ENCODE results near the gene AFAP1L1.
A peak's percentile ranks its signal among the peaks of the same experiment; 100 is the strongest.

The AFAP1L1 gene

DNA sequence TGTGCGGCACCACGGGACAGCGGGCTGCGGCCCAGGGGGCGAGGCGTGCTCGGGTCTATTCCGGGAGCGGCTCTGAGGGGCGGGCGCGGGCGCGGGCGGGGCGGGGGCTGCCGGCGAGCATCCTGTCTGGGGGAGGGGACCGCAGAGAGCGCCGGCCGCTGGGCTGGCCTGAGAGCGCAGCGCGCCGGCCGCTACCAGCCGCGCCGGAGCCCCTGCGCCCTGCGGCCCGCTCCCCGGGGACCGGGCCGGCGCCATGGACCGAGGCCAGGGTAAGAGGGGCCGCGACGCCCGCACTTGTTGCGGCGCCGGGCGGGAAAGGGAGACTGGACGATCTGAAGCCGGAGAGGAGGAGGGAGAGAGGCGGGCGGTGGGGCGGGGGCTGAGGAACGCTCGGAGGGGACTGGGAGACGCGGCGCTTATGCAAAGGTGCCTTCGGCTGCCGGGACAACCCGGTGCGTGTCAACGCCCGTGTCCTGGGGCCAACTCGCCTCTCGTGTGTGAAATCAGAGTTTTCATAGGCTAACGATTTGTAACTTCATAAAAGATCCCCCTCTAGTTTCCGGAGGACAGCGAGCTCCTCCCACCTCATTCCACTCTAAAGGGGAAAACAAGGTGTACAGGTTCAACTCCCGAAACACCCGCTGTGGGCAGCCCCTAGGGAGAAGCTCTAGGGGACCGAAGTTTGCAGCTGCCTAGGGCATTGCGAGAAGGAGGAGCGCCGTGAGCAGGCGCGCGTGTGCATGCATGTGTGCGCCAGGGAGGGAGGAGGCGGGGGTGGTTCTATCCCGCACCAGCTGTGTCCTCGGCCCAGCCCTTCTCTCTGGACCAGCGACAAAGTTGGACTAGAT is at the start of gene AFAP1L1:
Gene AFAP1L1 (plus strand): TSS at position 144 of the 848 bp plus-strand sequence. CDS start 110 bp downstream, at position 254.
- DNase-seq: peak in 23 of 56 donors; percentile 3 to 63 (median 24)

DNA sequence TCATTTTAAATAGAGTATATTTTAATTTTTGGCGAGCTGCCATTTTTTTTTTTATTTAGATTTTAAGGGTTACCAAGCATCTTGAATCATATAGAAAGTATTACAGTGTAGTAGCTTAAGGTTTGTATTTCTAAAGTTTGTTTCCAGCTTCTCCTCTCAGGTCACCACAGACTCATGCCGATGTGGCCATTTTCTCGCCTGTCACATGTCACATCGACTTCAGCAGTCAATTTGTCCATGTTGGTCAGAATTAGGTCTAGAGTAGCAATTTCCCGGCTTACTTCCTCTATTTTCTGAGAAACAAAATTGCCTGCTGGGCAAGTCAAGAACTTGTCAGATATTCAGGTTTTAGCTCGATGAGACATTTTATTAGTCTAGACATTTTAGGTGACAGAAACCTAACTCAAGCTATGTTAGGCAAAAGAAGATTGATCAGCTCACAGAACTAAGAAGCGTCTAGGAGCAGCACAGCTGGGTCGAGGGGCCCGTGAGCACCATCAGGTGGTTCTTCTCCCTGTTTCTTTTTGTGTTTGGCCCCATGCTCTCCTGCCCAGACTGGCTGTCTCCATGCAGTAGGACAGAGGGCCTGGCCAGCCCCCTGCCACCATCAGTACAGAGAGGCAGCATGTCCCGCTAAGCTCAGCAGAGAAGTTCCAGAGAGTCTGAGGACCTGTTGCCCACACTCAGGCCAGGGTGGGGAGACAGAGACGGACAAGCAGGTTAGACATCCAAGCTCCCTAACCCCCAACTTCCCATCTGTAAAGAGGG is 48.4 kb upstream of the AFAP1L1 start:
- DNase-seq: no peak

DNA sequence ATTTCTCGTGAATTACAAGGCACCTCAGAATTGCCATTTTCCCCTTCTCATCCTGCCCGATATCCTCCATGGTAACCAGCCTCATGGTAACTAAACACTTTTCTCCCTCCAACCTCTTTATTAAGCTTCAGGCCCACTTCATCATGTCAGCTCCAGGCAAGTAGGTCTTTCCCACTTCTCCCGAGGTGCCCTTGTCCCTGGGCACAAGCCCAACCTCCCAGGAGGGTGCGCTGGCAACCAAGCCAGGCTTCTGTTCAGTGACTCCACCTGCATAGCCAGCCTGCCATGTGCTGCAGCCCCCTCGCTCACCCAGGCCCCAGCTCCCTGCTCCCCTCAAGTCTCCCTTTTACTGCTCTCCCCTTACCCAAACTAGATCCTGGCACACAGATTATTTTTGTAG is 47.4 kb upstream of the AFAP1L1 start:
- no peak for DNase-seq

DNA sequence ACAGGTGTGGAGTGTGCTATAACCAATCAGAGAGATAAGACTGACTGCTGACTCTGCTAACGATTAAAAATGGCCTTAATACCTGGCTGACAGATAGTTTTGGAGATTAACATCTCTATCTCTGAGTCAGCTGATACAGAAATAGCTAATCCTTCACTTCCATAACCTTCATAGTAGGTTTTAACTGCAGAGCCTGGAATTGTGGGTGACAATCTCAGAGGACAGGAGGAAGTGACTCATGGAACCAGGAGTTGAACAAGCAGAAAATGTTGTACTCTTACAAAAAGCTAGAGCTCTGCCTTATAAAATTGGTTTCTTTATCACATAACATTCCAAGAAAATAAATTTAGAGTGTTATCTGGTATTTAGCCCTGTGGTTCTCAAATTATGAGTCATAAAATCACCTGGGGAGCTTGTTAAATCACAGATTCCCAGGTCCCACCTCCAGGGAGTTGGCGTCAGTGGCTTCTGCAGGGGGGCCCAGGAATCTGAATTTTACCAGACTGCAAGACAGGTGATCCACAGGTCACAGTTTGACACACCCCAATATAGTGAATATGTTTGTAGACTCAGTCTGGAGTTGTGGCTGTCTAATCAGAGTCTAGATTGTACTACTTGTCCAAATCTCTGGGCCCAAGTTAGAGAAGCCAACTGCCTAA is 44.4 kb upstream of the AFAP1L1 start:
- DNase-seq: no peak

DNA sequence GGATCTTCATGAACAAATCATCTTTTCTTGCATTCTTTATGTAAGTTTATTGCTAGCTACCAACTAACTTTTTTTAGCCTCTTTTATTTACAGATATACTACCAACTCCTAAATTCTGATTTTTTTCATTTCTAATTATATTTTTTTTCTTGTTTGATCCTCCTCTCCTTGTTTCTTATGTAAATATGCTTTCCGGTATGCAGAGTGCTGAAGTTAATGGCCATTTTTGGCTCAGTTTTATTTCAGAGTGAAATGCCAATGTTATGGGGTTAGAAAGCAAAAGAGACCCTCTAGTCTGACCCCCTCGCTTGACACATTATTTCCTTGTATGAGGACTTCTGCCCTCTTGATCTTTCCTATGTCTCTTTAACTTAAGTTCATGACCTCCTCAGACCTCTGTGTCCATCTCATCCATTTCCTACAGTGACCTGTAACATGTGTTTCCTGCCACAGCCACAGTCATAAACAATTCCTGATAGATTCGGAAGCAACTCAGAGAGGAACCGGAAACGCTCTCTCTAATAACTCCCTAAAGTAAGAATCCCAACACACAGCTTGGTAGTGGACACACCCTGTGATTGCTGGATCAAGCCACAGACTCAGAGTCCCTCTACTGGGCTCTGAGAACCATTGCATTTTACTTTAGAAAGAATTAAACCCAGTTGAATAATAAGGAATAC is 42.9 kb upstream of the AFAP1L1 start:
- peak in 9 of 56 donors; percentile 7 to 39 (median 17) for DNase-seq

DNA sequence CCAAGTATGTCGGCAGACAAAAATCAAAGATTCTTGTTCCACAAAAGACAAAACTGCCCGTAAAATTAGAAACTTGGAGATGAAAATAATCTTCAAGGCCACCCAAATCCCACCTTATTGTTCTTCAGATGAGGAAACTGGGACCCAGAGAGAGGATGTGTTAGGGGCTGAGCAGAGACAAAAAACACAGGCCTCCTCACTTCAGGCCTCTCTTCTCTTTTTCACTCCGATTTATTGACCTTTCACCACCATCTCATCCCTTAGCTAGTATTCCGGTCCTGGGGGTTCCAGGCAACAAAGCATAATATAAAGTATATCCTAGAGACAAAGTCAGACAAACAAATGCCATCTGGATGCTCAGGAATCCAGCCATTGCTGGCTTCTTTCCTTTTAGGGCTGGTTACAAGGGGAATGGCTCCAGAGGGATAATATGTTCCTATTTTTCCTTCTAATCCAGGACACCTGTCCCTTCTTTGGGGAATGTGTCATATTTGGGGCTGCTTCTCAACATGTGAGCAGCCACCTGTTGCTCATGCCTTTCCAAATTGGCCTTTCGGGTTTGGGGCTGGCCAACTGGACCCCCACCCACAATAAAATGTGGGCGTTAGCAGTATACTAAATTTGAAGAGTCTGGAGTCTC is 42.2 kb upstream of the AFAP1L1 start:
- DNase-seq: no peak

DNA sequence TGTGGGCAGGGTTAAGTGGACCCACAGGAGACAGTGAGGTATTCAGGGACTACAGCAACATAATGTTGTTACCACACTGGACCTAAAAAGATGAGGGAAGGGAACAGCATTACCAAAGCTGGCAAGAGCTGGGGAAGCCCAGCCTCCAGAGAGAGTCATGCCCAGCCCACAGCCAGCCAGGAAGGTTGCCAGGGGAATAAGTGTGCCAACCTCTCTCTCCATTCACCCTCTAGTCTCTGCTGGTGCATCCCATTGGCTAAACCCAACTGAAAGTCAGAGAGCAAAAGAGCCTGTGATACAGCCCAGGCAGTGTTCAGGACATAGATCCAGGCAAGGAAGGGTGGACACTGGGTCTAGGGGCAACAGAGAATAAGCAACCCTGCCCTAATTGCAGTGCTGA is 35.8 kb upstream of the AFAP1L1 start:
- DNase-seq: peak in 11 of 56 donors; percentile 8 to 30 (median 20)

DNA sequence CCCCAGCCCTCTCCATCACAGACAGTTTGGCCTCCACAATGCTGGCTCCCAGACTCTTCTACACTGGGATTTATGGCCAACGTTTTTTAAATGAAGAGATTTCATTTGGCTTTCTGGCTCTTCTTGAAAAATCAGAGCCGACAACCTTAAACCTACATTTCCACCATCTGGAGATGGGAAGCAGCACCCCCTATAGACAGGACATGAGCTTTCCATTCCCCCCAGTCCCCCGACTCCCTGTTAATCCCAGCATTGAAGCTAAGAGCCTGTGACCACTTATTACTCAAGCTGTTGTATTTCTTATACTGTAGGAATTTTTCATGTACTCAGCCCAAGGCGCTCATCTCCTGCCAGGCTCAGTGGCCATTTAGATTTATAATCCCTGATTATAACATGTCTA is 34.0 kb upstream of the AFAP1L1 start:
- DNase-seq: no peak

DNA sequence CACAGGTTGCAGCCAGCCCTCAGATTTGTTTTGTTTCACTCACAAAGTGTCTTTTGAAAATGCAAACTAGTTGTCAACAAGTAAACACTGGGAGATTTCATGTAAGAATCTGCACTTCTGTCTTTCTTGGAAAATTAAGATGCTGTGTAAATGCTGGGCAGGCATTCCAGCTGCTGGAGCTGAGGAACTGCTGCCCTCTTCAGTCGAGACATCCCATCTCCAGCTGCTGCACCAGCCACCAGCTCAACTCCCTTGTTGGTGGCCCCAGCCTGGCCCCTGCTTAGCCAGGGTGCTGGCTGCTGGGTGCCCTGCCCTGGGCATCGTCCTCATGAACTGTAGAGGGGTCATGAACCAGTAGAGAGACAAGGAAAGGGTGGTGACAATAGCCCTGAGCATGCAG is 33.1 kb upstream of the AFAP1L1 start:
- no peak for DNase-seq

DNA sequence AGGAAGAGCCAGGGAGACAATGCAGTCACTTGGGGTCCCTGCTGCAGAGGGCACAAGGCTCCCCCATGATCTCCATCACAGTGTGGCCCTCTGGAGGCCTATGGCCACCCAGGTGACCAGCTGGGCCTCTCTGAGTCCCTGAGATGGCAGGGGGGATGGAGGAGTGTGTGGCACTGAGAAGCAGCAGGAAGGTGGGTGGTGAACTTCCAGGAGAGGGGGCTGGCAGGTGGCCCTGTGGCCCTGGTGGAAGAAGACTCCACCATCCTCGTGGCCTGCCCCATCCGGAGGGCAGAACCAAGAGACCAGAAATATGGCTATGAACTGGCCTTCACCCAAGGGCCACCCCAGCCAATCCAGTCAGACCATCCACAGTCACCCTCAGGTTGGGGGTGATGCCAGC is 31.7 kb upstream of the AFAP1L1 start:
- DNase-seq: no peak

DNA sequence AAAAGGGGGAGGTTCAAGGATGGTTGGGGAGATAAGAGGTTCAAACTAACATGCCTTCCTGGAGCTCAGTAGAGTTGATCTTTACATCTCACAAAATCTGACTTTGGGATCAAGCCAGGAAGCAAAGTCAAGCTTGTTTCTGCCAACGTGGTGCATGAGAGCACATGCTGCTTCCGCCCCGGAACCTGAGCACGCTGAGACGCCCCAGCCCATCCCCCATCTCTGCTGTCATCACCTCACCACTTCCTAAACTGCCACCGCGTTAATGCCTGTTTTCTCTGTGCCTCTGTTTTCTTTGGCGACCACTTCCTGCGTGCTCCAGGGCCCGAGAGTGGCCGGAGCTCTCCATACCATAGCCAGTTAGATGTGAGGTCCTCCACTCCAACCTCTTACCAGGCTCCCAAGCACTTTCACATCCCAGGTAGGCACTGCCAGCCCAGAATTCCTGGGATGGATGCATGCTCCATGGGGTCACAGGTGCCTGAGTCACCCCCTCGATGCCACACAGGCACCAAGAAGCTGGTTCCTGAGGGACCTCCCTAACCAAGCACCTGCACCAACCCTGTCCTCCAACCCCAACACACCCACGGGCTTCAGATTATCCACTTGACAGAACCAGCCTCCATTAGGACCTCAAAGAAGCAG is 31.2 kb upstream of the AFAP1L1 start:
- DNase-seq: no peak

DNA sequence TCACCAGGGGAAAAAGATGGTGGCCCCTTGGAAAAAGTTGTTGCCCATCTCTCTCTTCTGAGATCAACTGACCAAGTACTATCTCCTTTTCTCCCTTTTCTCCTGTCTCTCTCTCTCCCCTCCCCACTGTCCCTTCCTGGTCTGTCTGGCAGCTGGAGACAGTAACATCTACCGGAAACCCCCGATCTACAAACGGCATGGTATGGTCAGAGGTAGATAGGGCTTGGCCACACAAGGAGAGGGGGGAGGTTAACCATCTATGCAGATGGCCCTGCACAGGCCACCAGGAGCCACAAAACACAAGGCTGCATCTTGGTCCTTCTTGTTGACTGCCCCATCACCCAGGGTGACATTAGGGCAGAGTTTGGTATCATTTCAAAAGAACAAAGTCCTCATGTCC is 29.3 kb upstream of the AFAP1L1 start:
- no peak for DNase-seq

DNA sequence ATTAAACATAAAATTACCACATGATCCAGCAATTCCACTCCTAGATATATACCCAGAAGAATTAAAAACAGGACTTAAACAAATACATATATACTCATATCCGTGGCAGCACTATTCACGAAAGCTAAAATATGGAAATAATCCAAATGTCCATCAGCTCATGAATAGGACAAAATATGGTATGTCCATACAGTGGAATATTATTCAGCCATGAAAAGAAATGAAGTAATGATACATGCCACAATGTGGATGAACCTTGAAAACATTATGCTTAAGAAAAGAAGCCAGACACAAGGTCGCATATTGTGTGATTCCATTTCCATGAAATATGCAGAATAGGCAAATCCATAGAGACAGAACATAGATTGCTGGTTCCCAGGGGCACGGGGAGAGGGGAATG is 24.8 kb upstream of the AFAP1L1 start:
- DNase-seq: no peak

DNA sequence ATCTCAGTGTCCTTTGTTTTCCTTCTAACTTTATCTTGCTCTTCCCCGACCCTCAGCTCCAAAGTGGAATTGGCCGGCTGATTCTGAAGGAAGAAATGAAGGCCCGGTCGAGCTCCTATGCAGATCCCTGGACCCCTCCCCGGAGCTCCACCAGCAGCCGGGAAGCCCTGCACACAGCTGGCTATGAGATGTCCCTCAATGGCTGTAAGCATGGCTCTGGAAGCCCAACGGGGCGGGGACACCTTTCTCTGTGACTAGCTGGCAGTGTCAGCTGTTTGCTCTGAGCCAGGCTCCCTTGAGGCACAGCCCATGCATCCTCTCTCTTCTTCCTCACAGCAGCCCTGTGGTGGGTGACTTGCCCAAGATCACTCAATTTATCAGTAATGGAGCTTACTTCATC is 23.9 kb upstream of the AFAP1L1 start:
- no peak for DNase-seq

DNA sequence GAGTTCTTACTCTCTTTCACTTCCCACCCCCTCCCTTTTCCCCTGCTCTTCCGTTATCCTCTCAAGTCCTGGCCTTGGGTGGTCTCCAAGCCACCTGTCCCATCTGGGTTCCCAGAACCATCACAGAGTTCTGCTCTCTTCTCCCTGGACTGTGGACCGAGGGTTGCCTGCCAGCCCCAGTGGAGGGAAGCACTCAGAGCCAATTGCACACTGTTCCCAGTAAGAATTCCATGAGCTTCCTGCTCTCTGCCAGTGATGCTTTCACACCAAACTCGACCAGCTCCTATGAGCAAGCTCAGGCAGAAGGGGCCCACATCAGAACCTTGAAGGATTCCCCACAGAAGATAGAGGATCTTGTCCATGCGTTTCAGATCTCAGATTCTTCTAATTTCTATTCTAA is 20.1 kb upstream of the AFAP1L1 start:
- DNase-seq: no peak

DNA sequence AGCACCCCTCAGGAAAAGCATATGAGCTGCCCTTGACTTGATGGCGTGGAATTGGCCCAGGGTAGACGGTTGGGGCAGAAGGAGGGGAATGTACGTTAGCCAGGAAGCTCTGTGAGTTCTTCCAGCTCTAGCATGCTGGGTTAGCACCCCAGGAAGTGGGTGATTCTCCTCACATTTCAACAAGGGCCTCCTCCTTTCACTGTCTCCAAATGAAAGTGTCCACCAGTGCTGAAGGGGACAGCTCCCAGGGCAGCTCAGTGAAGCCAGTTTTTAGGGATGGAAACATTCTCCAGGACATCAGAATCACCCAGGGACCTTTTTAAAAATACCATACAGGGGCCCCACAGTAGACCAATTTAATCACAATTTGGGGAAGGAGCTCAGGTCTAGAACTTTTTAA is 17.2 kb upstream of the AFAP1L1 start:
- DNase-seq: no peak

DNA sequence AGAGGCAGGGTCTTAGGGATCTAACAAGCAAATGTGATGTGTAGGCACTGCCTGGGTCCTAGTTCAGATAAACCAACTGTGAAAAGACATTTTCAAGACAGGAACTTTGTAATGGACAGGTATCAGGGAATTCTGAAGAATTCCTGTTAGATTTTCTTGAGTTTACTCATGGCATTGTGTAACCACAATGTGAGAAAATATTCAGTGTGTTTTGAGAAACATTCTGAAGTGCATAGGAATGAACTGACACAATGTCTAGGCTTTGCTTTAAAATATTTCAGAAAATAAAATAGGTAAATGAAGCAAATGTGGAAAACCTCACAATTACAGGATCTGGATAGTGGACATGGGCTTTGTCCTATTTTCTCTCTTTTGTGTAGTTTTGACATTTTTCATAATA is 15.2 kb upstream of the AFAP1L1 start:
- no peak for DNase-seq

DNA sequence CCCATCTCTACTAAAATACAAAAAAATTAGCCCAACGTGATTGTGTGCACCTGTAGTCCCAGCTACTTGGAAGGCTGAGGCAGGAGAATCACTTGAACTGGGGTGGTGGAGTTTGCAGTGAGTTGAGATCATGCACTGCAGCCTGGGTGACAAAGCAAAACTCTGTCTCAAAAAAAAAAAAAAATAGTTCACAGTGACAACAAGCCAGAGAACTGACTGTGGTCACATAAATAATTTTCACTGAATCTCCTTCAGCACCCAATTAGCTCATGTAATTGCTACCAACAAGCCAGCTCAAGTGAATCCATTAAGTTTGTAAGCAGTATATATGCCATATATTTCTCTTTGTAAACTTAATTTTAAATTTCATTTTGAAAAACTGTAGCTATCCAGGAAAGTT is 14.5 kb upstream of the AFAP1L1 start:
- DNase-seq: no peak

DNA sequence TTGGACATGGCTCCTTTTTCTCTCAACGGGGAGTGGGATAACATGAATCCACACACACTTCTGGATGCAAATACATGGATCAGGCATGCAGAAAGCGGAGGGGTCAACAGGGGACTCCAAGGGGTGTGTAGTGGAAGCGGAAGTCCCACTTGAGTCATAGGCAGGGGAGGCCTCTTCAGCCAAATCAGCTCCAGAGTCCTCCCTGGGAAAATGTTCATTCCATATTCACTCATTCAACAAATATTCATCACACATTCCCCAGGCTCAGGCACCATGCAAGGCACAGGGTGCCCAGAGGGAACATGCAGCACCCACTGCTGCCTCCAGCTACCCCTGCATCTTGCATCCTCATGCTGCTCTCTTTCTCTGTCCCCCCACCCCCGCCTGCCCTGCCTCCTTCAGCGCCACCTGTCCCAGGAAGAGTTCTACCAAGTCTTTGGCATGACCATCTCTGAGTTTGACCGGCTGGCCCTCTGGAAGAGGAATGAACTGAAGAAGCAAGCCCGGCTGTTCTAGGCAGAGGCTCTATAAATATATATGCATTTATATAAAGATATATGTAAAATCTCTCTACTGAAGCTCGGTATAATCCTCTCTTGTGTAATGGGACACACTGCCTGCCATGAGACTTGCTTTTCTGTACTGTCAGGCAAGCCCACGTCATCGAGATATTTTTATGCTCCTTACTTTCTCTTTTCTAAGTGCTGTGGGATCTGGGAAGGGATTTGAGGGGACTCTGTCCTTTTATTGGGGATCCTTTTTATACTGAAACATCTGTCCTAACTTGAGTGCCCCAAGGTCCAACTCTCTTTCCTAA is 13.6 kb upstream of the AFAP1L1 start:
- no peak for DNase-seq

DNA sequence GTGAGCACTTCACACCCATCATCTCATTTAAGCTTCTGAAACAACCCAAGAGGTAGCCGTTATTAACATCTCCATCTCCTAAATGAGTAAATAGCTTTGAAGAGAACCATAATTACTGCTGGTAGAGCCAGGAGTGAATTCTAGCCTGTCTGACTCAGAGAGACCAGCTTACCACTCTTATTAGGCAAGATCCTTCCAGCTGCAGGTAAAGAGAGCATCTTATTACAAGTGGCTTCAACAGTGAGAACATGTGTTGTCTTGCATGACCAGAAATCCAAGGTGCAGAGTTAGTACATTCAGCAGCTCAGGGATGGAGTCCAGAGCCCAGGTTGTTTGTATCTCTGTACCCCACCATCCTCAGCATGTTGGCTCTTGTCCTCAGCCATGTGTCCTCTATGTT is 10.9 kb upstream of the AFAP1L1 start:
- DNase-seq: no peak
